ENCODE measurements around the gene CHRNB1. TPM values are rescaled to one million over a fixed set of nuclear protein-coding genes. Genes with fewer than 3 reads are reported as not detected.

Gene CHRNB1
- total RNA-seq, 2 experiments from 2014 or later: 1.6 to 2.2 TPM

- POLR2A ChIA-PET: interaction anchor here (1.1 kb wide), 1 partner anchor 11 kb away, joined by 5 read pairs; no protein-coding TSS in a partner anchor
- TF ChIP-seq CTCF (IDR thresholded peaks at IDR 0.05): no peak
- intact Hi-C loops (cut with DNase I, micrococcal nuclease): no loop called here
- Mint-ChIP-seq H3K36me3 (ENCODE audit: low read depth) (peaks cover 83% of the 10 kb centered on the region), H3K4me3 (peak overlapping the region; percentile 14), H3K9me3 (no peaks in the 10 kb centered on the region), H3K27me3 (no peaks in the 10 kb centered on the region), H3K4me1 (ENCODE audit: low read depth) (peaks cover 23% of the 10 kb centered on the region), H3K27ac (peak overlapping the region; percentile 44)
- Histone ChIP-seq H3K36me3 (ENCODE audit: insufficient read depth, low read length) (peaks cover 89% of the 10 kb centered on the region), H3K4me3 (ENCODE audit: low read length) (no peak overlapping the region), H3K27ac (ENCODE audit: low read depth in 1 of 2, low read length in 2 of 2) (no peak overlapping the region), H3K27me3 (ENCODE audit: control insufficient read depth in 1 of 2, insufficient read depth in 2 of 2, low read length in 2 of 2) (no peaks in the 10 kb centered on the region), H3K4me1 (ENCODE audit: insufficient read depth, low read length) (peaks cover 7% of the 10 kb centered on the region), H3K9me3 (ENCODE audit: control insufficient read depth in 1 of 2, insufficient read depth in 1 of 2, low read length in 2 of 2) (no peaks in the 10 kb centered on the region)
- no peak for ATAC-seq (ENCODE audit: poor library complexity)
- CTCF ChIA-PET: no interaction called here
- DNase-seq: no peak
Observed at GRCh38 chr17:7496470-7497183, 51.8 kb downstream of the CHRNB1 start.

GRCh38 chr17:7497228-7497627, 52.4 kb downstream of the CHRNB1 start:
- intact Hi-C loops (cut with DNase I, micrococcal nuclease): no loop called here
- POLR2A ChIA-PET: interaction anchor here (1.1 kb wide), 1 partner anchor 12 kb away, joined by 5 read pairs; no protein-coding TSS in a partner anchor
- no peak for DNase-seq

GRCh38 chr17:7497636-7498035, 52.8 kb downstream of the CHRNB1 start:
- H3K27me3 Mint-ChIP-seq: no peaks in the 10 kb centered on the region
- ChIA-PET POLR2A (interaction anchor here (1.1 kb wide), 1 partner anchor 12 kb away, joined by 5 read pairs; no protein-coding TSS in a partner anchor), CTCF (no interaction called here)
- intact Hi-C loops (cut with DNase I, micrococcal nuclease): no loop called here
- ATAC-seq (ENCODE audit: poor library complexity) (no peak), DNase-seq (no peak)
- Histone ChIP-seq H3K4me3 (ENCODE audit: low read length) (no peak overlapping the region), H3K27ac (ENCODE audit: low read depth in 1 of 2, low read length in 2 of 2) (no peak overlapping the region), H3K27me3 (ENCODE audit: control insufficient read depth in 1 of 2, insufficient read depth in 2 of 2, low read length in 2 of 2) (no peaks in the 10 kb centered on the region), H3K9me3 (ENCODE audit: control insufficient read depth in 1 of 2, insufficient read depth in 1 of 2, low read length in 2 of 2) (no peaks in the 10 kb centered on the region), H3K4me1 (ENCODE audit: insufficient read depth, low read length) (peaks cover 4% of the 10 kb centered on the region), H3K36me3 (ENCODE audit: insufficient read depth, low read length) (peaks cover 91% of the 10 kb centered on the region)
- no peaks in the 10 kb centered on the region for H3K9me3 Mint-ChIP-seq
- H3K4me1 Mint-ChIP-seq (ENCODE audit: low read depth): peaks cover 17% of the 10 kb centered on the region
- no peak overlapping the region for H3K4me3 Mint-ChIP-seq
- no peak overlapping the region for H3K27ac Mint-ChIP-seq
- H3K36me3 Mint-ChIP-seq (ENCODE audit: low read depth): peaks cover 89% of the 10 kb centered on the region
- TF ChIP-seq CTCF (IDR thresholded peaks at IDR 0.05): no peak

More at GRCh38 chr17:7497228-7497627, 52.4 kb downstream of the CHRNB1 start:
- Histone ChIP-seq H3K27ac (ENCODE audit: low read depth in 1 of 2, low read length in 2 of 2) (no peak overlapping the region), H3K27me3 (ENCODE audit: control insufficient read depth in 1 of 2, insufficient read depth in 2 of 2, low read length in 2 of 2) (no peaks in the 10 kb centered on the region), H3K9me3 (ENCODE audit: control insufficient read depth in 1 of 2, insufficient read depth in 1 of 2, low read length in 2 of 2) (no peaks in the 10 kb centered on the region), H3K36me3 (ENCODE audit: insufficient read depth, low read length) (peaks cover 90% of the 10 kb centered on the region), H3K4me1 (ENCODE audit: insufficient read depth, low read length) (peaks cover 6% of the 10 kb centered on the region), H3K4me3 (ENCODE audit: low read length) (no peak overlapping the region)
- no peak overlapping the region for H3K4me3 Mint-ChIP-seq
- no peaks in the 10 kb centered on the region for H3K9me3 Mint-ChIP-seq
- H3K4me1 Mint-ChIP-seq (ENCODE audit: low read depth): peaks cover 19% of the 10 kb centered on the region
- CTCF ChIA-PET: no interaction called here
- TF ChIP-seq CTCF (IDR thresholded peaks at IDR 0.05): no peak
- no peaks in the 10 kb centered on the region for H3K27me3 Mint-ChIP-seq
- peak overlapping the region; percentile 44 for H3K27ac Mint-ChIP-seq
- no peak for ATAC-seq (ENCODE audit: poor library complexity)
- peaks cover 85% of the 10 kb centered on the region for H3K36me3 Mint-ChIP-seq (ENCODE audit: low read depth)
